GM12865 (cell line): Measurements from ENCODE around the gene TBC1D14.

Experiments used
- DNase-seq: peaks from one replicate; pipeline ENCODE4 v3.0.0; 2010; ENCODE audit warnings: low read depth
- H3K4me3 ChIP-seq: 2 replicates; pipeline ENCODE4 v1.5.1; 2011; ENCODE audit warnings: mild to moderate bottlenecking, low read depth, low read length, control low read depth
- TF ChIP-seq, protein P1 (sequence below): IDR thresholded peaks from 2 replicates; pipeline ENCODE4 v1.5.1; 2011; ENCODE audit warnings: low read length, control low read depth, low read depth, inconsistent platforms; ENCODE audit not compliant: insufficient read depth; ENCODE audit errors: missing control alignments

Gene TBC1D14

DNA sequence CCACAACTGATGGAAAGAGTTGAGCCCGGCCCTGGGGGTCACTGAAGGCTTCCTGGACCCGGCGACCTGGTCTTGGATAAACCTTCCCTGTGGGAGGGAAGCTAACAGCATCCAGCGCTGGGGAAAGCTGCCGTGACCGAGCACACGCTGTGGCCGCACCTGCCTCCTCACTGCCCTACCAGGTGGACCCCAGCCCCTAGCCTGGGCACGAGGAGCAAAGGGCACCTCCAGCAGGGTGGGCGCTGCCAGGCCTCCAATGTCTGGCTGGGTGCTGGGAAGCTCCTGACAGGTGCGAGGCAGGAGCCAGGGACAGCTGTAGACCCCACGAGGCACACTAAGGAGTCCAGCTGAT, 141.5 kb downstream of the TBC1D14 start:
- H3K4me3 ChIP-seq = no peak overlapping the region
- DNase-seq = no peak
- TF ChIP-seq, protein P1, sequence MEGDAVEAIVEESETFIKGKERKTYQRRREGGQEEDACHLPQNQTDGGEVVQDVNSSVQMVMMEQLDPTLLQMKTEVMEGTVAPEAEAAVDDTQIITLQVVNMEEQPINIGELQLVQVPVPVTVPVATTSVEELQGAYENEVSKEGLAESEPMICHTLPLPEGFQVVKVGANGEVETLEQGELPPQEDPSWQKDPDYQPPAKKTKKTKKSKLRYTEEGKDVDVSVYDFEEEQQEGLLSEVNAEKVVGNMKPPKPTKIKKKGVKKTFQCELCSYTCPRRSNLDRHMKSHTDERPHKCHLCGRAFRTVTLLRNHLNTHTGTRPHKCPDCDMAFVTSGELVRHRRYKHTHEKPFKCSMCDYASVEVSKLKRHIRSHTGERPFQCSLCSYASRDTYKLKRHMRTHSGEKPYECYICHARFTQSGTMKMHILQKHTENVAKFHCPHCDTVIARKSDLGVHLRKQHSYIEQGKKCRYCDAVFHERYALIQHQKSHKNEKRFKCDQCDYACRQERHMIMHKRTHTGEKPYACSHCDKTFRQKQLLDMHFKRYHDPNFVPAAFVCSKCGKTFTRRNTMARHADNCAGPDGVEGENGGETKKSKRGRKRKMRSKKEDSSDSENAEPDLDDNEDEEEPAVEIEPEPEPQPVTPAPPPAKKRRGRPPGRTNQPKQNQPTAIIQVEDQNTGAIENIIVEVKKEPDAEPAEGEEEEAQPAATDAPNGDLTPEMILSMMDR = no peak

DNA sequence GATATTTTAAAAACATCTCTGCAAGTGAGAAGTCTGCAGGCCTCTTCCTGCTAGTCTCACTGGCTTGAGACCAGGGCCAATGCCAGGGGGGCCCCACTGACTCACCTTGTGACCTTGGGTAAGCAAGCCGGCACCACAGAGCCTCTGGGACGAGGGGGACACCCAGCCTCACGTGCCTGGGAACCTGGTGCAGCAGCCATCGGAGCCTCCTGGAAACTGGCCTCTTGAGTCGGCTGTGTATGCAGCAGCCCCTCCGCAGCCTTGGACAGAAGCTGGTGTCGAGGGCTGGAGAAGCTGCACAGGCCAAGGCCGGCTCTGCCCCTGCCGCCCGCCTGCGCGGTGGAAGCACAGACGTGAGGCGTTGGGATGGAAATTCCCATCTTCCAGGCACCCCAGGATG, 142.3 kb downstream of the TBC1D14 start:
- DNase-seq = no peak
- no peak overlapping the region for H3K4me3 ChIP-seq
- TF ChIP-seq, protein P1 = no peak

DNA sequence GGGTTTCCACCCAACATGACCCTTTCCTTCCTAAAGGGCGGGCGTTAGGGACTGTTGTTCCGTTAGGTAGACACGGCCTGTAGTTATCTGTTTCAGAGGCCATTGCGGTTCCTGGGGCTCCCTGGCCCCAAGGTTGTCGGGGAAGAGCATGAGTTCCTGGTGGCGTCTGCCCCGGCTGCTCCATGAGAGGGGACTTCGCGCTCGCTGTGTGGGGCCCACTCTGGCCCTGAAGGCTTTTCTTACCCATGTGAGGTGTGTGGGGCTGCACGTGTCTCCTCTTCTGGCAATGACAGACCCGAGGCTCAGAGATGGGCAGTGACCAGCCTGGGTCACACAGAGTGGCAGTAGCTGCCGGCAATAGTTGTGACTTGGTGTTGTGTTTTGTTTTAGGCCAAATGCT, 142.7 kb downstream of the TBC1D14 start:
- H3K4me3 ChIP-seq = no peak overlapping the region
- DNase-seq = no peak
- TF ChIP-seq, protein P1 = no peak

DNA sequence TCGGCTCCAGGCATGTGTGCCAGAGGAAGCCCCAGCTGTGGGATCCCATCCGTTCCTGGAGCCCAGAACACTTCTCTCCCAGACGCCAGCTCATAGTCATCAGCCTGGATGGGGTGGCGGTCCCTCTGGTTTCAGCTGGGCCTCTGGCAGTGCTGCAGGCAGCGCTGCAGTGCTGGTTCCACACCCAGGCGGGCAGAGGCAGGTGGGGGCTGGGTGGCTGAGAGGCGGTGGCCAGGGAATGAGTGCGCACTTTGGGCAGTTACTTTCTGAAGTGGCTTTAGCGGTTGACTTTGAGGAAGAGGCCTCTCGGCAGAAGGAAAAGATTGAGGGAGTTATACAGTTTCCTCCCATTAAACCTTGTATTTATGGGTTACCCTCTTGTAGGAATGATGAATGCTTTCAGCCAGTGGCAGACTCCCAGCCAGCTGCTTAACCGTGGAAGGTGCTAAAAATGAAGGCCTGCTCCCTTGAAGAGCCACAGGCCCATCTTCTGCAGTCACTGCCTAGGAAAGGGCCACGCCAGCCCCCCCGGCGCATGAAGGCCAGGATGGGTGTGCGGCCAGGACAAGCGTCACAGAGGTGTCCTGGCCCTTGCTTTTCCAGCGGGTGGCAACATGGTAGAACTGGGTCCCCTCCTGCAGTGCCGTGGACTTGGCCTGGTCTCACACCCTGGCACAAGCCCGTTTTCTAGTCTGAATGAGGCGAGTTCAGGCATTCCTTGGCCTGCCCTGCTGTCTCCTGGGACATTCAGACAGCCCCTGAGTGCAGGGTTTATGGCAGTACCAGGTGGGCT, 143.5 kb downstream of the TBC1D14 start:
- no peak overlapping the region for H3K4me3 ChIP-seq

DNA sequence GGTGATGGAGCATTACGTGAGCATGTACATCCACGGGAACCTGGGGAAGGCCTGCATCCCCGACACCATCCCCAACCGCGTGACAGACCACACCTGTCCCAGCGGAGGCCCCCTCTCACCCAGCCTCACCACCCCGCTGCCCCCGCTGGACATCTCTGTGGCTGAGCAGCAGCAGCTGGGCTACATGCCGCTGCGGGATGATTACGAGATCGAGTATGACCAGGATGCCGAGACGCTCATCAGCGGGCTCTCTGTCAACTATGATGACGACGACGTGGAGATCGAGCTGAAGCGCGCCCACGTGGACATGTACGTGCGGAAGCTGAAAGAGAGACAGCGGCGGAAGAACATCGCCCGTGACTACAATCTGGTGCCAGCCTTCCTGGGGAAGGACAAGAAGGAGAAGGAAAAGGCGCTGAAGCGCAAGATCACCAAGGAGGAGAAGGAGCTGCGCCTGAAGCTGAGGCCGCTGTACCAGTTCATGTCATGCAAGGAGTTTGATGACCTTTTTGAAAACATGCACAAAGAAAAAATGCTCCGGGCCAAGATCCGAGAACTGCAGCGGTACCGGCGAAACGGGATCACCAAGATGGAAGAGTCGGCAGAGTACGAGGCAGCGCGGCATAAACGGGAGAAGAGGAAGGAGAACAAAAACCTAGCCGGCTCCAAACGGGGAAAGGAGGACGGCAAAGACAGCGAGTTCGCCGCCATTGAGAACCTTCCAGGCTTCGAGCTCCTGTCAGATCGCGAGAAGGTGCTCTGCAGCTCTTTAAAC, 144.7 kb downstream of the TBC1D14 start:
- DNase-seq = no peak
- H3K4me3 ChIP-seq = no peak overlapping the region
- TF ChIP-seq, protein P1 = no peak

More for the DNA sequence above, 143.5 kb downstream of the TBC1D14 start:
- no peak for DNase-seq
- TF ChIP-seq, protein P1 = no peak

DNA sequence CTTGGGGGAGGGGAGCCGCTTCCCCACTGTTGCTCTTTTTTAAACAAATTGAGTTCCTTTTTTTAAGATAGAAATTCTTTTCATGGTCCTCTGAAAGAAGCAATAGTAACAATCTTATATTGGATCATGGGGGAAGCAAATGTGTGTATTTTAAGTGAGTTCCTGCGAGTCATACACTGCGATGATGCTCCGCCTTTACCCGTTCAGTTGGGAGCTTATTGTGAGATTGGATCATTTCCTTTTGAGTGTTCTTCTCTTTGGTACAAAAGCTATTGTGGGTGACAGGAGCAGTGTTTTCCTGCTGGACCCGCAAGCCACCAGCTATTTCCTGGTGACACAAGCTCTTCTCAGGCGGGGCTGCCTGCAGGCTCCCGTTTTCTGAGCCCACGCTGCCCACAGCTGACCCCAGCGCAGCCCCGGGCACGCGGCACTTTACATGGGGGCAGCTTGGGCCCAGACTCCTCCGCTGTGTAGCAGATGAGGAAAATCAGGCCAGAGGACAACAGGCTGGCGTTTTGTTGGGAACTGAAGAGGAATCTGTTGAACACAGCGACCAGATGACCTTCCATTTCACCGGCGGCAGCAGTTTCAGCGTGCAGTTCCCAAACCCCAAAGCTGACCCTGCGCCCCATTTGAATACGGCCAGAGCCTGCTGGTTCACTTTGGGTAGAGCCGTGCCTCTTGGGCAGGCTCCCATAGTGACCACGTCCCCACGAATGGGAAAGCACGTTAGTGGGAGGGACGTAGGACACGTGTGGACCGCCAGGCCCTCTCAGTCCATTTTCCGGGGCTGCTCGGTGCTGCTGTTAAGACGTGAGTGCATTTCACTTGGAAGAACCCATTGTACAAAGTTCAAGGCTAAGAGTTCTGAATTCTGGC, 145.7 kb downstream of the TBC1D14 start:
- H3K4me3 ChIP-seq = no peak overlapping the region
- DNase-seq = no peak

More for the DNA sequence above, 145.7 kb downstream of the TBC1D14 start:
- TF ChIP-seq, protein P1 = no peak
